B cell (primary cell): ENCODE results near the gene CNTNAP2. TPM values are rescaled to one million over a fixed set of nuclear protein-coding genes. Genes with fewer than 3 reads are reported as not detected.

Experiments used
- ATAC-seq: fragments of 200-7000 bp; cut with Tn5 transposase; one replicate; pipeline ENCODE4 v1.10.0; 2021; ENCODE audit warnings: low read depth, mild to moderate bottlenecking, moderate number of reproducible peaks, moderate library complexity
- CTCF ChIA-PET: fragments of 350-600 bp; sonication (Branson Sonifier 250); formaldehyde crosslinking; loops from one replicate; lab custom pipeline; 2021; ENCODE audit warnings: antibody characterized with exemption, inconsistent platforms; lab: Charles Lee
- POLR2A ChIA-PET: fragments of 350-600 bp; sonication (Branson Sonifier 250); formaldehyde crosslinking; loops from one replicate; lab custom pipeline; 2021; ENCODE audit warnings: antibody characterized with exemption; lab: Charles Lee
- DNase-seq: peaks from one replicate; pipeline ENCODE4 v3.0.0; 2013
- H2AFZ ChIP-seq: 2 replicates; pipeline ENCODE4 v1.6.1; 2012; ENCODE audit warnings: mild to moderate bottlenecking, low read depth, low read length; ENCODE audit not compliant: insufficient read depth, poor library complexity, severe bottlenecking
- H3K27ac ChIP-seq, 2 donors: 1 replicate in 1 of 2; 2 replicates in 1 of 2; pipeline ENCODE4 v1.5.1; 2012 to 2013; ENCODE audit warnings: low read length in 2 of 2, mild to moderate bottlenecking in 2 of 2, moderate library complexity in 1 of 2
- H3K27me3 ChIP-seq, 4 experiments: fragments of 200-600 bp in 1 of 4; sonication (generic) in 1 of 4; replicated peaks in 1 of 4; 1 replicate in 2 of 4; 2 replicates in 2 of 4; pipeline versions ENCODE4 v1.6.1 to v1.7.0; 2013 to 2016; ENCODE audit warnings: low read length in 3 of 4, mild to moderate bottlenecking in 2 of 4, mixed read lengths in 1 of 4, moderate library complexity in 1 of 4; ENCODE audit not compliant: insufficient read depth in 4 of 4, control insufficient read depth in 3 of 4; ENCODE audit errors: control extremely low read depth in 1 of 4
- H3K36me3 ChIP-seq, 2 experiments: replicated peaks in 1 of 2; 1 replicate in 1 of 2; 2 replicates in 1 of 2; pipeline versions ENCODE4 v1.6.1 to v1.7.1; 2013; ENCODE audit warnings: low read length in 1 of 2; ENCODE audit not compliant: insufficient read depth in 2 of 2, control insufficient read depth in 1 of 2; ENCODE audit errors: control extremely low read depth in 1 of 2, extremely low read depth in 1 of 2
- H3K4me1 ChIP-seq, 2 donors: fragments of 200-600 bp in 1 of 2; sonication (generic) in 1 of 2; 1 replicate in 1 of 2; 2 replicates in 1 of 2; pipeline versions ENCODE4 v1.5.1 to v1.6.1; 2013 to 2017; ENCODE audit warnings: low read length in 2 of 2; ENCODE audit not compliant: control insufficient read depth in 2 of 2, insufficient read depth in 2 of 2
- H3K4me2 ChIP-seq: replicated peaks from 2 replicates; pipeline ENCODE3; 2012; ENCODE audit warnings: mild to moderate bottlenecking, low read depth, low read length; ENCODE audit not compliant: poor library complexity, severe bottlenecking
- H3K4me3 ChIP-seq, 5 experiments: fragments of 200-600 bp in 1 of 5; sonication (generic) in 1 of 5; 1 replicate in 3 of 5; 2 replicates in 2 of 5; pipeline versions ENCODE4 v1.5.1 to v1.7.0; 2011 to 2016; ENCODE audit warnings: low read length in 4 of 5, mild to moderate bottlenecking in 4 of 5, low read depth in 2 of 5, control low read depth in 1 of 5, moderate library complexity in 1 of 5; ENCODE audit not compliant: insufficient read depth in 1 of 5; ENCODE audit errors: control extremely low read depth in 1 of 5, extremely low read depth in 1 of 5
- H3K79me2 ChIP-seq: fragments of 200-600 bp; sonication (generic); one replicate; pipeline ENCODE4 v1.6.0; 2016; ENCODE audit warnings: low read length; ENCODE audit not compliant: control insufficient read depth, insufficient read depth
- H3K9ac ChIP-seq: fragments of 200-600 bp; sonication (generic); 2 replicates; pipeline ENCODE4 v1.6.1; 2017; ENCODE audit warnings: mild to moderate bottlenecking, low read length, moderate library complexity
- H3K9me3 ChIP-seq, 3 donors: one replicate each; pipeline versions ENCODE4 v1.6.1 to v1.7.1; 2013; ENCODE audit warnings: low read length in 2 of 3; ENCODE audit not compliant: control insufficient read depth in 2 of 3, insufficient read depth in 1 of 3; ENCODE audit errors: control extremely low read depth in 1 of 3
- H4K20me1 ChIP-seq: 2 replicates; pipeline ENCODE4 v1.6.0; 2012; ENCODE audit warnings: mild to moderate bottlenecking, low read length; ENCODE audit not compliant: insufficient read depth, control insufficient read depth, poor library complexity, severe bottlenecking
- H3K27ac Mint-ChIP-seq: one replicate; pipeline ENCODE4 v1.8.0; 2021; ENCODE audit warnings: mixed read lengths
- H3K27me3 Mint-ChIP-seq: one replicate; pipeline ENCODE4 v1.8.0; 2021; ENCODE audit warnings: mixed read lengths
- H3K4me1 Mint-ChIP-seq: one replicate; pipeline ENCODE4 v1.8.0; 2021; ENCODE audit warnings: mixed read lengths
- H3K4me3 Mint-ChIP-seq: one replicate; pipeline ENCODE4 v1.8.0; 2021; ENCODE audit warnings: mixed read lengths
- H3K9me3 Mint-ChIP-seq: one replicate; pipeline ENCODE4 v1.8.0; 2022; ENCODE audit warnings: mixed read lengths; ENCODE audit not compliant: insufficient read depth
- CTCF ChIP-seq: fragments of 200-600 bp; IDR thresholded peaks from one replicate; pipeline ENCODE4 v1.8.0; 2022; ENCODE audit warnings: antibody characterized with exemption, mild to moderate bottlenecking
- EZH2 ChIP-seq: IDR thresholded peaks from 2 replicates; pipeline ENCODE4 v1.6.1; 2012; ENCODE audit warnings: borderline replicate concordance, low read depth, mild to moderate bottlenecking, moderate library complexity, low read length; ENCODE audit not compliant: insufficient read depth, poor library complexity, severe bottlenecking
- WGBS: methylation state at CpG from one replicate; pipeline ENCODE4 v1.1.5; 2013; ENCODE audit warnings: missing lambda C conversion rate; ENCODE audit not compliant: insufficient coverage; 5-methylcytosine and 5-hydroxymethylcytosine counted together
- intact Hi-C: fragments of 100-400 bp; cut with micrococcal nuclease; formaldehyde crosslinking; loops from one replicate; pipeline ENCODE4 v1.10.0; 2022
- polyA plus RNA-seq: library from polyadenylated mRNA; depleted of rRNA; stranded (reverse); fragments of >200 nt; gene quantifications from 2 replicates; pipeline ENCODE4 v1.2.3, GENCODE V29; 2012
- total RNA-seq, 2 donors: library from RNA; stranded (reverse); fragments of 120-200 nt in 1 of 2; gene quantifications; 1 replicate in 1 of 2; 2 replicates in 1 of 2; pipeline versions ENCODE4 v1.2.3 to v1.2.4, GENCODE V29; 2013 to 2022

Gene CNTNAP2
- total and polyA plus RNA-seq, 2 donors (not counting 1 experiment from before 2014, with no cell fraction given), result 7.4 to 16.6 TPM

- POLR2A ChIA-PET, result no interaction called here
These were observed 326.5 kb downstream of the CNTNAP2 start for GRCh38 chr7:146443102-146443501.

GRCh38 chr7:146449625-146450024 is 333.0 kb downstream of the CNTNAP2 start:
- no peaks in the 10 kb centered on the region for H3K27me3 Mint-ChIP-seq
- Histone ChIP-seq H3K27ac (no peak overlapping the region), H3K79me2 (no peaks in the 10 kb centered on the region), H3K9ac (no peak overlapping the region), H2AFZ (no peak overlapping the region), H3K36me3 (no peaks in the 10 kb centered on the region), H3K4me1 (no peaks in the 10 kb centered on the region), H3K9me3 (peaks cover 0 to 2% (median 0%) of the 10 kb centered on the region in 3 donors), H3K4me3 (no peak overlapping the region), H4K20me1 (no peaks in the 10 kb centered on the region), H3K27me3 (no peaks in the 10 kb centered on the region), H3K4me2 (no peak overlapping the region)
- ChIA-PET POLR2A (no interaction called here), CTCF (no interaction called here)
- TF ChIP-seq CTCF (no peak), EZH2 (no peak)
- ATAC-seq (no peak), DNase-seq (no peak)
- peaks cover 2% of the 10 kb centered on the region for H3K9me3 Mint-ChIP-seq
- H3K4me1 Mint-ChIP-seq, result no peaks in the 10 kb centered on the region
- WGBS, result 83% methylated on average over 1 of the region's 4 CpGs
- no peak overlapping the region for H3K4me3 Mint-ChIP-seq
- H3K27ac Mint-ChIP-seq, result no peak overlapping the region
- intact Hi-C loops, result no loop called here

More at GRCh38 chr7:146443102-146443501, 326.5 kb downstream of the CNTNAP2 start:
- Histone ChIP-seq H3K4me1 (no peaks in the 10 kb centered on the region), H3K4me2 (no peak overlapping the region), H3K27ac (no peak overlapping the region), H3K79me2 (no peaks in the 10 kb centered on the region), H4K20me1 (no peaks in the 10 kb centered on the region), H3K27me3 (no peaks in the 10 kb centered on the region), H3K9ac (no peak overlapping the region), H3K4me3 (no peak overlapping the region), H3K9me3 (peaks cover 0 to 6% (median 0%) of the 10 kb centered on the region in 3 donors), H3K36me3 (no peaks in the 10 kb centered on the region), H2AFZ (no peak overlapping the region)
- H3K4me3 Mint-ChIP-seq, result no peak overlapping the region
- intact Hi-C loops, result no loop called here
- H3K27me3 Mint-ChIP-seq, result no peaks in the 10 kb centered on the region
- TF ChIP-seq EZH2 (no peak), CTCF (no peak)
- H3K9me3 Mint-ChIP-seq, result peaks cover 2% of the 10 kb centered on the region
- ATAC-seq, result no peak
- CTCF ChIA-PET, result no interaction called here
- no CpG with 5 or more reads among the region's 9 CpGs for WGBS
- no peak overlapping the region for H3K27ac Mint-ChIP-seq
- no peaks in the 10 kb centered on the region for H3K4me1 Mint-ChIP-seq
- no peak for DNase-seq
